PFSK-1 (cell line): ENCODE data around the gene MYH15.

Experiments used
- FOXP2 ChIP-seq: optimal IDR thresholded peaks from 2 replicates; pipeline ENCODE3; 2011; ENCODE audit warnings: borderline replicate concordance, control low read depth, inconsistent platforms; ENCODE audit not compliant: insufficient read depth; ENCODE audit errors: extremely low read length, extremely low read depth
- TF ChIP-seq, protein P1 (sequence below), 2 experiments: IDR thresholded peaks; 2 replicates each; pipeline versions ENCODE4 v1.6.1 to v1.8.0; 2011 to 2012; ENCODE audit warnings: low read depth in 2 of 2, low read length in 2 of 2, control low read depth in 1 of 2, inconsistent platforms in 1 of 2, mild to moderate bottlenecking in 1 of 2, moderate library complexity in 1 of 2; ENCODE audit not compliant: insufficient read depth in 1 of 2

DNA sequence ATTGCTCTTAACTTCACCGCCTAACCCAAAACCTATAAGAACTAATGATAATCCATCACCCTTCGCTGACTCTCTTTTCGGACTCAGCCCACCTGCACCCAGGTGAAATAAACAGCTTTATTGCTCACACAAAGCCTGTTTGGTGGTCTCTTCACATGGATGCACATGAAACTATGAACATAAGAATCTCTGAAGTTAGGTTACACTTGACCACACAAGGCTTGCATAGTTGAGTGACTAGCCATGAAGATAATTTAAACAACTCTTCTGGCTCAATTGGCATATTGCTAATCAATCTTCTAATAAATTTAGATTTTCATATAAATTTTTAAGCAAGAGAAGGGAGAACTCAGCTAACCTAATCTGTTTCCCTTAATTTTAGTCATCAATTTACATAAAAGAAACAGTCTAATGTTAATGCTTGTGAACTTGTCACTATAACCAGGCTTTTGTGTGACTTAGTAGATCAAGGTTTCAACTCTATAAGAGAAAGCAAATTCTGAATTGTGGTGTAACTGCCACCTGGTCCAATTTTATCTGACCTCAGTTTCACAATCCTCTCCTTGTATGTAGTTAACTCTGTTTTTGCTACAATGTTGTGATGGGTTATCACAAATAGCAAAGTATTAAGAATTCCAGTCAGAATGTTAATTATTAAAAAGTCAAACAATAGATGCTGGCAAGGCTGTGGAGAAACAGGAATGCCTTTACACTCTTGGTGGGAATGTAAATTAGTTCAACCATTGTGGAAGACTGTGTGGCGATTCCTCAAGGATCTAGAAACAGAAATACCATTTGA lies 132.0 kb downstream of the MYH15 start:
- TF ChIP-seq, protein P1, sequence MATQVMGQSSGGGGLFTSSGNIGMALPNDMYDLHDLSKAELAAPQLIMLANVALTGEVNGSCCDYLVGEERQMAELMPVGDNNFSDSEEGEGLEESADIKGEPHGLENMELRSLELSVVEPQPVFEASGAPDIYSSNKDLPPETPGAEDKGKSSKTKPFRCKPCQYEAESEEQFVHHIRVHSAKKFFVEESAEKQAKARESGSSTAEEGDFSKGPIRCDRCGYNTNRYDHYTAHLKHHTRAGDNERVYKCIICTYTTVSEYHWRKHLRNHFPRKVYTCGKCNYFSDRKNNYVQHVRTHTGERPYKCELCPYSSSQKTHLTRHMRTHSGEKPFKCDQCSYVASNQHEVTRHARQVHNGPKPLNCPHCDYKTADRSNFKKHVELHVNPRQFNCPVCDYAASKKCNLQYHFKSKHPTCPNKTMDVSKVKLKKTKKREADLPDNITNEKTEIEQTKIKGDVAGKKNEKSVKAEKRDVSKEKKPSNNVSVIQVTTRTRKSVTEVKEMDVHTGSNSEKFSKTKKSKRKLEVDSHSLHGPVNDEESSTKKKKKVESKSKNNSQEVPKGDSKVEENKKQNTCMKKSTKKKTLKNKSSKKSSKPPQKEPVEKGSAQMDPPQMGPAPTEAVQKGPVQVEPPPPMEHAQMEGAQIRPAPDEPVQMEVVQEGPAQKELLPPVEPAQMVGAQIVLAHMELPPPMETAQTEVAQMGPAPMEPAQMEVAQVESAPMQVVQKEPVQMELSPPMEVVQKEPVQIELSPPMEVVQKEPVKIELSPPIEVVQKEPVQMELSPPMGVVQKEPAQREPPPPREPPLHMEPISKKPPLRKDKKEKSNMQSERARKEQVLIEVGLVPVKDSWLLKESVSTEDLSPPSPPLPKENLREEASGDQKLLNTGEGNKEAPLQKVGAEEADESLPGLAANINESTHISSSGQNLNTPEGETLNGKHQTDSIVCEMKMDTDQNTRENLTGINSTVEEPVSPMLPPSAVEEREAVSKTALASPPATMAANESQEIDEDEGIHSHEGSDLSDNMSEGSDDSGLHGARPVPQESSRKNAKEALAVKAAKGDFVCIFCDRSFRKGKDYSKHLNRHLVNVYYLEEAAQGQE (IDR thresholded peaks at IDR 0.05; ENCODE audit: insufficient read depth in 1 of 2, low read depth in 2 of 2, low read length in 2 of 2) = no peak
- no peak for TF ChIP-seq FOXP2
